GM23338 (cell line): ENCODE results near the gene VARS2. TPM values are rescaled to one million over a fixed set of nuclear protein-coding genes. Genes with fewer than 3 reads are reported as not detected.

Source experiments
- ATAC-seq: fragments of 200-7000 bp; cut with Tn5 transposase; 3 replicates; pipeline ENCODE4 v1.9.1; 2020
- DNase-seq: peaks from one replicate; pipeline ENCODE4 v3.0.0-alpha.2; 2015; ENCODE audit warnings: low spot score
- H2AFZ ChIP-seq: fragments of 200-600 bp; sonication (generic); 2 replicates; pipeline ENCODE4 v1.8.0; 2016; ENCODE audit warnings: antibody characterized with exemption, mild to moderate bottlenecking, moderate library complexity
- H3F3A ChIP-seq: fragments of 200-600 bp; sonication (generic); replicated peaks from 2 replicates; pipeline ENCODE4 v1.8.0; 2017; ENCODE audit warnings: antibody characterized with exemption, mixed run types, low read depth
- H3K27ac ChIP-seq: fragments of 200-600 bp; sonication (generic); 2 replicates; pipeline ENCODE4 v1.6.1; 2016; ENCODE audit warnings: low read depth
- H3K27me3 ChIP-seq: fragments of 200-600 bp; sonication (generic); 2 replicates; pipeline ENCODE4 v1.8.0; 2016; ENCODE audit warnings: mild to moderate bottlenecking, mixed run types, moderate library complexity; ENCODE audit not compliant: insufficient read depth
- H3K36me3 ChIP-seq: fragments of 200-600 bp; sonication (generic); 2 replicates; pipeline ENCODE4 v1.8.0; 2016; ENCODE audit warnings: mild to moderate bottlenecking; ENCODE audit not compliant: insufficient read depth
- H3K4me1 ChIP-seq: fragments of 200-600 bp; sonication (generic); 2 replicates; pipeline ENCODE4 v1.8.0; 2016; ENCODE audit warnings: mild to moderate bottlenecking, moderate library complexity; ENCODE audit not compliant: insufficient read depth
- H3K4me2 ChIP-seq: fragments of 200-600 bp; sonication (generic); 2 replicates; pipeline ENCODE4 v1.7.1; 2017; ENCODE audit warnings: mixed run types
- H3K4me3 ChIP-seq: fragments of 200-600 bp; sonication (generic); 2 replicates; pipeline ENCODE4 v1.6.1; 2016; ENCODE audit warnings: mixed run types
- H3K79me2 ChIP-seq: fragments of 200-600 bp; sonication (generic); replicated peaks from 2 replicates; pipeline ENCODE4 v1.8.0; 2017; ENCODE audit warnings: mild to moderate bottlenecking; ENCODE audit not compliant: insufficient read depth
- H3K9me2 ChIP-seq: fragments of 200-600 bp; sonication (generic); 2 replicates; pipeline ENCODE4 v1.8.0; 2017; ENCODE audit not compliant: insufficient read depth
- H4K20me1 ChIP-seq: fragments of 200-600 bp; sonication (generic); replicated peaks from 2 replicates; pipeline ENCODE4 v1.8.0; 2017; ENCODE audit warnings: mild to moderate bottlenecking; ENCODE audit not compliant: insufficient read depth
- H3K27ac Mint-ChIP-seq: 2 replicates; pipeline ENCODE4 v1.8.0; 2020; ENCODE audit warnings: inconsistent platforms, mild to moderate bottlenecking, moderate library complexity, mixed read lengths
- H3K27me3 Mint-ChIP-seq: 3 replicates; pipeline ENCODE4 v1.8.0; 2022; ENCODE audit warnings: low read depth, mild to moderate bottlenecking, moderate library complexity, mixed read lengths, inconsistent platforms; ENCODE audit not compliant: insufficient read depth, poor library complexity
- H3K36me3 Mint-ChIP-seq: 3 replicates; pipeline ENCODE4 v1.8.0; 2021; ENCODE audit warnings: low read depth, mild to moderate bottlenecking, inconsistent platforms, moderate library complexity, mixed read lengths
- H3K4me1 Mint-ChIP-seq: 3 replicates; pipeline ENCODE4 v1.8.0; 2020; ENCODE audit warnings: mild to moderate bottlenecking, inconsistent platforms, mixed read lengths
- H3K4me3 Mint-ChIP-seq: 3 replicates; pipeline ENCODE4 v1.8.0; 2021; ENCODE audit warnings: moderate library complexity, mild to moderate bottlenecking, inconsistent platforms, mixed read lengths
- H3K9me3 Mint-ChIP-seq: 3 replicates; pipeline ENCODE4 v1.8.0; 2020; ENCODE audit warnings: moderate library complexity, mild to moderate bottlenecking, inconsistent platforms, mixed read lengths
- EZH2 ChIP-seq: fragments of 200-600 bp; sonication (generic); IDR thresholded peaks from one replicate; pipeline ENCODE4 v1.8.0; 2017; ENCODE audit warnings: antibody characterized with exemption, mild to moderate bottlenecking, low read depth; ENCODE audit not compliant: unreplicated experiment
- REST ChIP-seq: IDR thresholded peaks from one replicate; pipeline ENCODE4 v1.6.1; 2018; ENCODE audit warnings: antibody characterized with exemption; ENCODE audit not compliant: unreplicated experiment
- ZNF462 ChIP-seq: fragments of 250-450 bp; sonication (Bioruptor Pico); IDR thresholded peaks from 2 replicates; pipeline ENCODE4 v1.5.0; 2020; ENCODE audit warnings: mild to moderate bottlenecking, moderate library complexity
- polyA plus RNA-seq: library from polyadenylated mRNA; unstranded; fragments of >200 nt; fragmentation: Nextera tagmentation; extraction: Ambion mirVana; gene quantifications from 2 replicates; pipeline ENCODE4 v1.2.1, GENCODE V29; 2016
- total RNA-seq: library from RNA; depleted of rRNA; stranded (reverse); fragments of >200 nt; shearing (Covaris generic); gene quantifications from 2 replicates; pipeline ENCODE4 v1.2.3, GENCODE V29; 2014

The VARS2 gene
- total and polyA plus RNA-seq, 2 experiments from 2014 or later: 13.7 to 36.4 TPM

- no peak for TF ChIP-seq ZNF462 (CRISPR knock-in tag)
Measured at GRCh38 chr6:30889921-30890645, 24.0 kb upstream of the VARS2 start (continued).

GRCh38 chr6:30890646-30891449, 23.2 kb upstream of the VARS2 start:
- Mint-ChIP-seq H3K4me3 (no peak overlapping the region), H3K9me3 (no peaks in the 10 kb centered on the region), H3K4me1 (peaks cover 41% of the 10 kb centered on the region), H3K27ac (peak overlapping the region; percentile 35; the same call in 1 of the 2 replicates), H3K27me3 (peaks cover 5% of the 10 kb centered on the region), H3K36me3 (peaks cover 58% of the 10 kb centered on the region)
- Histone ChIP-seq H3K4me3 (no peak overlapping the region), H3K4me1 (peaks cover 12% of the 10 kb centered on the region), H3K79me2 (peaks cover 37% of the 10 kb centered on the region), H2AFZ (no peak overlapping the region), H3K27me3 (no peaks in the 10 kb centered on the region), H3K27ac (no peak overlapping the region), H4K20me1 (peaks cover 14% of the 10 kb centered on the region), H3K4me2 (no peak overlapping the region), H3K36me3 (peaks cover 9% of the 10 kb centered on the region), H3F3A (0 out of 2 replicates have a peak, but pooled peaks cover 3% of the 10 kb centered on the region), H3K9me2 (no peaks in the 10 kb centered on the region)
- ATAC-seq (no peak), DNase-seq (no peak)
- TF ChIP-seq REST: no peak
- no peak for TF ChIP-seq EZH2
